Endothelial cell of umbilical vein (primary cell): Measurements from ENCODE around the gene RPP25. TPM values are rescaled to one million over a fixed set of nuclear protein-coding genes. Genes with fewer than 3 reads are reported as not detected.

Experiments
- BruUV-seq: library from RNA; stranded (reverse); fragments of 400-500 nt; replicated peaks from 2 replicates; lab custom pipeline; 2021; lab: Mats Ljungman, UMichigan
- CTCF ChIA-PET: fragments of 300-600, 350-600 bp; sonication (Branson Sonifier 250); formaldehyde crosslinking; loops from one replicate; lab custom pipeline; 2021; ENCODE audit warnings: antibody characterized with exemption, inconsistent platforms; lab: Charles Lee
- POLR2A ChIA-PET: fragments of 300-600, 350-600 bp; sonication (Branson Sonifier 250); formaldehyde crosslinking; loops from one replicate; lab custom pipeline; 2021; ENCODE audit warnings: antibody characterized with exemption, inconsistent platforms; lab: Charles Lee
- DNase-seq: peaks from one replicate; pipeline ENCODE4 v3.0.0-alpha.2; 2011; ENCODE audit warnings: low read depth, low spot score
- FAIRE-seq: peaks from 2 replicates; lab custom pipeline; 2011; peaks lifted over from hg19 to GRCh38; lab: Jason Lieb, UNC
- H2AFZ ChIP-seq: 2 replicates; pipeline ENCODE4 v1.6.0; 2012; ENCODE audit warnings: low read depth, low read length, control low read depth, inconsistent platforms
- H3K27ac ChIP-seq: 2 replicates; pipeline ENCODE4 v1.5.1; 2011; ENCODE audit warnings: low read depth, mild to moderate bottlenecking, control low read depth, low read length, moderate library complexity; ENCODE audit not compliant: insufficient read depth
- H3K27me3 ChIP-seq, 2 experiments: 2 replicates each; pipeline versions ENCODE4 v1.6.0 to v1.6.1; 2011; ENCODE audit warnings: low read length in 2 of 2, mixed read lengths in 1 of 2; ENCODE audit not compliant: control insufficient read depth in 2 of 2, insufficient read depth in 2 of 2
- H3K36me3 ChIP-seq, 2 experiments: 2 replicates in 1 of 2; 3 replicates in 1 of 2; pipeline ENCODE4 v1.5.1; 2011; ENCODE audit warnings: low read length in 2 of 2, mild to moderate bottlenecking in 1 of 2, moderate library complexity in 1 of 2; ENCODE audit not compliant: control insufficient read depth in 2 of 2, insufficient read depth in 2 of 2; ENCODE audit errors: extremely low read depth in 1 of 2
- H3K4me1 ChIP-seq: 3 replicates; pipeline ENCODE4 v1.5.1; 2011; ENCODE audit warnings: mild to moderate bottlenecking, low read length; ENCODE audit not compliant: control insufficient read depth, insufficient read depth; ENCODE audit errors: extremely low read depth
- H3K4me2 ChIP-seq: 2 replicates; pipeline ENCODE4 v1.6.1; 2011; ENCODE audit warnings: low read length, control low read depth, mixed read lengths; ENCODE audit not compliant: insufficient read depth
- H3K4me3 ChIP-seq, 3 experiments: fragments of 200-600 bp in 1 of 3; sonication (generic), shearing (Covaris generic) in 1 of 3; replicated peaks in 1 of 3; 2 replicates each; pipeline ENCODE4 v1.5.1; 2011 to 2016; ENCODE audit warnings: control low read depth in 3 of 3, low read length in 3 of 3, mild to moderate bottlenecking in 2 of 3, inconsistent platforms in 1 of 3, low read depth in 1 of 3, moderate library complexity in 1 of 3; ENCODE audit not compliant: insufficient read depth in 1 of 3
- H3K79me2 ChIP-seq: 2 replicates; pipeline ENCODE4 v1.6.0; 2012; ENCODE audit warnings: low read length, inconsistent platforms; ENCODE audit not compliant: control insufficient read depth, insufficient read depth
- H3K9ac ChIP-seq: replicated peaks from 2 replicates; pipeline ENCODE3; 2011; ENCODE audit warnings: low read length, control low read depth; ENCODE audit not compliant: insufficient read depth; ENCODE audit errors: extremely low read depth
- H3K9me1 ChIP-seq: replicated peaks from 3 replicates; pipeline ENCODE4 v1.6.0; 2011; ENCODE audit warnings: mild to moderate bottlenecking, low read length; ENCODE audit not compliant: control insufficient read depth, insufficient read depth; ENCODE audit errors: extremely low read depth
- H3K9me3 ChIP-seq: replicated peaks from 2 replicates; pipeline ENCODE4 v1.5.1; 2012; ENCODE audit warnings: low read length, inconsistent platforms; ENCODE audit not compliant: control insufficient read depth, insufficient read depth
- H4K20me1 ChIP-seq: replicated peaks from 2 replicates; pipeline ENCODE3; 2011; ENCODE audit warnings: mild to moderate bottlenecking, low read length; ENCODE audit not compliant: control insufficient read depth, insufficient read depth; ENCODE audit errors: extremely low read depth
- EZH2 ChIP-seq: IDR thresholded peaks from 2 replicates; pipeline ENCODE4 v1.6.1; 2012; ENCODE audit warnings: borderline replicate concordance, low read depth, mild to moderate bottlenecking, moderate library complexity, low read length, inconsistent platforms; ENCODE audit not compliant: severe bottlenecking
- FOS ChIP-seq: IDR thresholded peaks from 2 replicates; pipeline ENCODE4 v1.6.1; 2011; ENCODE audit warnings: mild to moderate bottlenecking, low read length, moderate library complexity, borderline replicate concordance; ENCODE audit not compliant: insufficient read depth
- GATA2 ChIP-seq: IDR thresholded peaks from 2 replicates; pipeline ENCODE4 v1.7.0; 2011; ENCODE audit warnings: low read depth, mild to moderate bottlenecking, moderate library complexity, mixed read lengths, low read length; ENCODE audit not compliant: insufficient read length, insufficient read depth
- JUN ChIP-seq: IDR thresholded peaks from 2 replicates; pipeline ENCODE4 v1.6.1; 2011; ENCODE audit warnings: borderline replicate concordance, low read depth; ENCODE audit not compliant: insufficient read length, insufficient read depth
- MYC ChIP-seq: IDR thresholded peaks from one replicate; pipeline ENCODE4 v1.6.1; 2011; ENCODE audit warnings: mild to moderate bottlenecking, low read depth, low read length
- POLR2A ChIP-seq: IDR thresholded peaks from 2 replicates; pipeline ENCODE4 v1.6.1; 2012; ENCODE audit warnings: low read depth, mild to moderate bottlenecking, control low read depth, low read length
- dilution Hi-C: fragments of 300-500 bp; cut with MboI; formaldehyde crosslinking; loops from one replicate; pipeline ENCODE4 v1.15.0; 2019; ENCODE audit warnings: low sequenced_read_pairs; ENCODE audit not compliant: extremely low pct_ligation_motif_present
- intact Hi-C: fragments of 100-400 bp; cut with micrococcal nuclease; formaldehyde crosslinking; loops from one replicate; pipeline ENCODE4 v1.10.0; 2022
- polyA plus RNA-seq, 4 experiments: library from polyadenylated mRNA; depleted of rRNA in 3 of 4; stranded (reverse) in 3 of 4; unstranded in 1 of 4; fragments of >200 nt; gene quantifications; 2 replicates each; pipeline versions ENCODE4 v1.2.1 to v1.2.3, GENCODE V29; 2011 to 2012; ENCODE audit warnings: missing spikeins in 1 of 4
- total RNA-seq: library from RNA; stranded (reverse); gene quantifications from 2 replicates; pipeline ENCODE4 v1.2.3, GENCODE V29; 2021
- TF ChIP-seq, protein P1 (sequence below): IDR thresholded peaks from 2 replicates; pipeline ENCODE4 v1.6.1; 2011; ENCODE audit not compliant: insufficient read depth, insufficient read length
- TF ChIP-seq, protein P2 (sequence below), 2 donors: IDR thresholded peaks; 1 replicate in 1 of 2; 2 replicates in 1 of 2; pipeline ENCODE4 v1.5.1; 2011; ENCODE audit warnings: low read length in 2 of 2, mild to moderate bottlenecking in 2 of 2, moderate library complexity in 2 of 2, control low read depth in 1 of 2, inconsistent platforms in 1 of 2, low read depth in 1 of 2; ENCODE audit not compliant: insufficient read depth in 1 of 2; ENCODE audit errors: extremely low read depth in 1 of 2

Gene RPP25
- total and polyA plus RNA-seq, 2 donors (not counting 3 experiments of a cell fraction or from before 2014, with no cell fraction given), result 10.1 to 13.8 TPM

- Histone ChIP-seq H3K4me3 (no peak overlapping the region), H3K36me3 (peaks cover 5 to 7% of the 10 kb centered on the region in 2 experiments), H3K79me2 (peaks cover 72% of the 10 kb centered on the region), H3K27ac (no peak overlapping the region), H3K9ac (no peak overlapping the region), H4K20me1 (no peaks in the 10 kb centered on the region), H3K4me2 (no peak overlapping the region), H3K4me1 (peaks cover 7% of the 10 kb centered on the region), H3K27me3 (no peaks in the 10 kb centered on the region), H3K9me3 (no peaks in the 10 kb centered on the region), H2AFZ (no peak overlapping the region), H3K9me1 (no peaks in the 10 kb centered on the region)
- TF ChIP-seq GATA2 (no peak), JUN (no peak), MYC (no peak), EZH2 (no peak), FOS (no peak), POLR2A (no peak)
- TF ChIP-seq, protein P1, sequence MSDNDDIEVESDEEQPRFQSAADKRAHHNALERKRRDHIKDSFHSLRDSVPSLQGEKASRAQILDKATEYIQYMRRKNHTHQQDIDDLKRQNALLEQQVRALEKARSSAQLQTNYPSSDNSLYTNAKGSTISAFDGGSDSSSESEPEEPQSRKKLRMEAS, result no peak
- TF ChIP-seq, protein P2, sequence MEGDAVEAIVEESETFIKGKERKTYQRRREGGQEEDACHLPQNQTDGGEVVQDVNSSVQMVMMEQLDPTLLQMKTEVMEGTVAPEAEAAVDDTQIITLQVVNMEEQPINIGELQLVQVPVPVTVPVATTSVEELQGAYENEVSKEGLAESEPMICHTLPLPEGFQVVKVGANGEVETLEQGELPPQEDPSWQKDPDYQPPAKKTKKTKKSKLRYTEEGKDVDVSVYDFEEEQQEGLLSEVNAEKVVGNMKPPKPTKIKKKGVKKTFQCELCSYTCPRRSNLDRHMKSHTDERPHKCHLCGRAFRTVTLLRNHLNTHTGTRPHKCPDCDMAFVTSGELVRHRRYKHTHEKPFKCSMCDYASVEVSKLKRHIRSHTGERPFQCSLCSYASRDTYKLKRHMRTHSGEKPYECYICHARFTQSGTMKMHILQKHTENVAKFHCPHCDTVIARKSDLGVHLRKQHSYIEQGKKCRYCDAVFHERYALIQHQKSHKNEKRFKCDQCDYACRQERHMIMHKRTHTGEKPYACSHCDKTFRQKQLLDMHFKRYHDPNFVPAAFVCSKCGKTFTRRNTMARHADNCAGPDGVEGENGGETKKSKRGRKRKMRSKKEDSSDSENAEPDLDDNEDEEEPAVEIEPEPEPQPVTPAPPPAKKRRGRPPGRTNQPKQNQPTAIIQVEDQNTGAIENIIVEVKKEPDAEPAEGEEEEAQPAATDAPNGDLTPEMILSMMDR (IDR thresholded peaks at IDR 0.05; ENCODE audit: extremely low read depth in 1 of 2, insufficient read depth in 1 of 2, low read depth in 1 of 2, low read length in 2 of 2), result no peak
- ChIA-PET POLR2A (no interaction called here), CTCF (interaction anchor here (1.0 kb wide), 1 partner anchor 32 kb away, joined by 3 read pairs; no protein-coding TSS in a partner anchor)
- dilution Hi-C loops, result no loop called here
- FAIRE-seq, result no peak
- no TSS peak for BruUV-seq
- intact Hi-C loops, result no loop called here
- DNase-seq, result no peak
Measured at GRCh38 chr15:74933573-74933972, 23.0 kb downstream of the RPP25 start.
